ENCODE measurements around the gene EXOC8. TPM values are rescaled to one million over a fixed set of nuclear protein-coding genes. Genes with fewer than 3 reads are reported as not detected.

Gene EXOC8
- total and polyA plus RNA-seq, 4 donors, result 4.6 to 19.0 (median 12.9) TPM

- H3K27ac ChIP-seq (ENCODE audit: low read depth in 1 of 2, low read length in 1 of 2), result no peak overlapping the region
- WGBS, 2 donors, result 92% methylated on average over 4 of the region's 4 CpGs
- no peaks in the 10 kb centered on the region for H3K9me3 ChIP-seq (ENCODE audit: control insufficient read depth in 4 of 4, insufficient read depth in 3 of 4, low read length in 3 of 4)
- H3K4me1 ChIP-seq (ENCODE audit: control insufficient read depth in 5 of 5, insufficient read depth in 5 of 5, low read length in 5 of 5), result peaks cover 0 to 18% (median 0%) of the 10 kb centered on the region in 5 donors
- H3K9ac ChIP-seq (ENCODE audit: insufficient read depth in 1 of 2, low read length in 2 of 2), result no peak overlapping the region
- H3K4me3 ChIP-seq, result no peak overlapping the region
- no peak for ATAC-seq (ENCODE audit: insufficient read depth, low FRiP score)
- H3K27me3 ChIP-seq (ENCODE audit: control insufficient read depth in 3 of 3, insufficient read depth in 3 of 3, low read length in 2 of 3), result no peaks in the 10 kb centered on the region
- TF ChIP-seq CTCF (IDR thresholded peaks at IDR 0.05; ENCODE audit: control extremely low read depth, extremely low read depth), result no peak
- DNase-seq, result no peak
- H3K36me3 ChIP-seq (ENCODE audit: control insufficient read depth in 4 of 4, insufficient read depth in 4 of 4, low read length in 4 of 4), result peaks cover 0 to 5% (median 1%) of the 10 kb centered on the region in 4 donors
Measured at GRCh38 chr1:231374394-231374793, 36.7 kb upstream of the EXOC8 start.

- ATAC-seq (ENCODE audit: insufficient read depth, low FRiP score) (no peak), DNase-seq (no peak)
- Histone ChIP-seq H3K9me3 (ENCODE audit: control insufficient read depth in 4 of 4, insufficient read depth in 3 of 4, low read length in 3 of 4) (no peaks in the 10 kb centered on the region), H3K4me3 (no peak overlapping the region), H3K27ac (ENCODE audit: low read depth in 1 of 2, low read length in 1 of 2) (no peak overlapping the region), H3K9ac (ENCODE audit: insufficient read depth in 1 of 2, low read length in 2 of 2) (no peak overlapping the region), H3K27me3 (ENCODE audit: control insufficient read depth in 3 of 3, insufficient read depth in 3 of 3, low read length in 2 of 3) (no peaks in the 10 kb centered on the region), H3K4me1 (ENCODE audit: control insufficient read depth in 5 of 5, insufficient read depth in 5 of 5, low read length in 5 of 5) (peaks cover 0 to 7% (median 0%) of the 10 kb centered on the region in 5 donors), H3K36me3 (ENCODE audit: control insufficient read depth in 4 of 4, insufficient read depth in 4 of 4, low read length in 4 of 4) (peaks cover 0 to 7% (median 3%) of the 10 kb centered on the region in 4 donors)
- no peak for TF ChIP-seq CTCF (IDR thresholded peaks at IDR 0.05; ENCODE audit: control extremely low read depth, extremely low read depth)
Measured at GRCh38 chr1:231372501-231372900, 34.8 kb upstream of the EXOC8 start.

GRCh38 chr1:231369282-231369681 lies 31.6 kb upstream of the EXOC8 start:
- Histone ChIP-seq H3K9ac (ENCODE audit: insufficient read depth in 1 of 2, low read length in 2 of 2) (no peak overlapping the region), H3K4me1 (ENCODE audit: control insufficient read depth in 5 of 5, insufficient read depth in 5 of 5, low read length in 5 of 5) (no peaks in the 10 kb centered on the region), H3K9me3 (ENCODE audit: control insufficient read depth in 4 of 4, insufficient read depth in 3 of 4, low read length in 3 of 4) (no peaks in the 10 kb centered on the region), H3K27ac (ENCODE audit: low read depth in 1 of 2, low read length in 1 of 2) (no peak overlapping the region), H3K36me3 (ENCODE audit: control insufficient read depth in 4 of 4, insufficient read depth in 4 of 4, low read length in 4 of 4) (peaks cover 2 to 7% (median 5%) of the 10 kb centered on the region in 4 donors), H3K27me3 (ENCODE audit: control insufficient read depth in 3 of 3, insufficient read depth in 3 of 3, low read length in 2 of 3) (no peaks in the 10 kb centered on the region), H3K4me3 (no peak overlapping the region)
- 81 to 83% methylated on average over 3 of the region's 3 CpGs for WGBS, 2 donors
- ATAC-seq (ENCODE audit: insufficient read depth, low FRiP score) (no peak), DNase-seq (no peak)
- TF ChIP-seq CTCF (IDR thresholded peaks at IDR 0.05; ENCODE audit: control extremely low read depth, extremely low read depth), result no peak

- peaks cover 0 to 3% (median 0%) of the 10 kb centered on the region in 5 donors for H3K4me1 ChIP-seq (ENCODE audit: control insufficient read depth in 5 of 5, insufficient read depth in 5 of 5, low read length in 5 of 5)
- DNase-seq, result no peak
- no peaks in the 10 kb centered on the region for H3K9me3 ChIP-seq (ENCODE audit: control insufficient read depth in 4 of 4, insufficient read depth in 3 of 4, low read length in 3 of 4)
- H3K36me3 ChIP-seq (ENCODE audit: control insufficient read depth in 4 of 4, insufficient read depth in 4 of 4, low read length in 4 of 4), result peaks cover 2 to 6% (median 5%) of the 10 kb centered on the region in 4 donors
- 76 to 86% methylated on average over 5 of the region's 5 CpGs for WGBS, 2 donors
- no peak overlapping the region for H3K27ac ChIP-seq (ENCODE audit: low read depth in 1 of 2, low read length in 1 of 2)
- H3K27me3 ChIP-seq (ENCODE audit: control insufficient read depth in 3 of 3, insufficient read depth in 3 of 3, low read length in 2 of 3), result no peaks in the 10 kb centered on the region
- no peak for TF ChIP-seq CTCF (IDR thresholded peaks at IDR 0.05; ENCODE audit: control extremely low read depth, extremely low read depth)
- H3K9ac ChIP-seq (ENCODE audit: insufficient read depth in 1 of 2, low read length in 2 of 2), result no peak overlapping the region
- ATAC-seq (ENCODE audit: insufficient read depth, low FRiP score), result no peak
- H3K4me3 ChIP-seq, result no peak overlapping the region
Measured at GRCh38 chr1:231364192-231364591, 26.5 kb upstream of the EXOC8 start.
